Measurements from ENCODE around the gene CSNK1D.

- no peak for TF ChIP-seq CTCF (IDR thresholded peaks at IDR 0.05)
- TF ChIP-seq POLR2A (IDR thresholded peaks at IDR 0.05) = no peak
These were observed 30.9 kb downstream of the CSNK1D start for GRCh38 chr17:82242698-82242976.
